Stimulated activated CD8-positive, alpha-beta memory T cell treated with anti-CD3 and anti-CD28 coated beads, Interleukin-12 subunit alpha, Interleukin-12 subunit beta, amount 100 ng/mL, for 24 hours (primary cell): Measurements from ENCODE around the gene GSTM2.
A peak's percentile ranks its signal among the peaks of the same experiment; 100 is the strongest.
"Not testable (repeated sequence)": the region's sequence is repeated elsewhere in the genome, so short reads cannot be mapped to it uniquely, and the experiment has no call there.

Experiments
- DNase-seq: peaks from one replicate; pipeline ENCODE4 v3.0.0-alpha.2; 2020; ENCODE audit errors: extremely low read depth

The GSTM2 gene

DNA sequence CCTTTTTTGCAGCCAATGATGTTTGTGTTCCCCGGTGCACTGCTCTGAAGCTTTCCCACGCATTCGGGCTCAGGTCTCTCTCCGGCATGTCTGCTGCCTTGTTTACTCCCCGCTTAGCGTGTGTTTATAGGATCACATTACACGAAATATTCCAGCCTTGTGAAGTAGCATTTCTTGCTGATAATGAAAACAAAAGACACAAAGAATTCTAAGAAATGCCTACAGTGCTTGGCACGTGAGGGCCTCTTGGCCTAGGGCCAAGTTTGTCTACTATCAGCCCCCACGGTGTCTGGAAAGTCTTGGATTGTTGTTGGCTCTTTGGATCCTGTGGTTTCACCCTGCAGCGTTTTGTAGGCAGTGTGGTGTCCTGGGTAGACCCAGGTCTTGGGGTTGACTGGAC, 23.2 kb upstream of the GSTM2 start:
- no peak for DNase-seq

DNA sequence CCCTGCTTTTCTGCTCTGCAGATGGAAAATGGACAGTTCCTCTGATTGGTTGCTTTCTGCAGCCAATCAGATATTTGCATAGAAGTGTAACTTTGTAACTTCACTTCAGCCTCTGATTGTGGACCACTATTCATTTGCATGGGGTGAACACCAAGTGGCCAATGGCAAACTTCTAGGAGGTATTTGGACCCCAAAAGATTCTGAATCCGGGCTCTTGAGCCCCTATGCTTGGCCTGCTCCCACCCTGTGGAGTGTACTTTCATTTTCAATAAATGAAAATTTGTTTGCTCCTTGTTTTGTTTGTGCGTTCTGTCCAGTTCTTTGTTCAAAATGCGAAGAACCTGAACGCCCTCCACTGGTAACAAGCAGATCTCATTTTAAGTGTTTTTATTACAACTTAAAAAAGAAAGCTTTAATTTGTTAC, 18.4 kb upstream of the GSTM2 start:
- no peak for DNase-seq

DNA sequence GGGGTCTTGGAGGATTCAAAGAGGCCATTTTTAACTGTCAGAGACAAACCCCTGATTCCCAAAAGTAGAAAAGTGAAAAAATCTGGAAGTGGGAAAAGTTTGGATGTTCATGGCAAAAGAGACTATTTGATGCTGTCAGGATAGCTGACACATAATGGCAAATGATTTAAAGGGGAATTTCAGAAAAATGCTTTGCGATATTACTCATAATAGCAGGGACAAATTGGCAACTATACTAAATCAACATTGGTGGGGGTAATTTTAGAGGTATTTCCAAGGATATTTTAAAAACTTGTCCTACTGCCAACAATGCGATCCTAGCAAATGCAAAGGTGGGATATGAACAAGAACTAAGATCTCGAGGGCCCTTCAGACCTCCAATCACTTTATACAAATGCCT, 17.2 kb upstream of the GSTM2 start:
- DNase-seq, result no peak

DNA sequence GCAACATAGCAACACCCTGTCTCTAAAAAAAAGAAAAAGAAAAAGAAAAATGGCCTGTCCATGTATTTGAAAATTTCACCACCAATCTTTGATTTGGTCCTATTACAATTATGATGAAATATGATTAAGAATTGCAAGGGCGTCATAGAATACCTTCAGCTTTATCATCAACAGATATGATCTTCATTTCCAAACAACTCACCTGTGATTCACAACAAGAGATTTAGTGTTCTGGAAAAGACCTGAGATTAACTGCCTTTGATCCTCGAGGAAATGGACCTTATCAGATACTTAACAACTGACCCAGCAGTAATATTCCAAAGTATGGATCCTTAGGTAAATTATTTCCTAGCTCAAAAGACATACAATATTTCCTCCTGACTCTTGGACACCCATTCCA, 15.5 kb upstream of the GSTM2 start:
- no peak for DNase-seq

DNA sequence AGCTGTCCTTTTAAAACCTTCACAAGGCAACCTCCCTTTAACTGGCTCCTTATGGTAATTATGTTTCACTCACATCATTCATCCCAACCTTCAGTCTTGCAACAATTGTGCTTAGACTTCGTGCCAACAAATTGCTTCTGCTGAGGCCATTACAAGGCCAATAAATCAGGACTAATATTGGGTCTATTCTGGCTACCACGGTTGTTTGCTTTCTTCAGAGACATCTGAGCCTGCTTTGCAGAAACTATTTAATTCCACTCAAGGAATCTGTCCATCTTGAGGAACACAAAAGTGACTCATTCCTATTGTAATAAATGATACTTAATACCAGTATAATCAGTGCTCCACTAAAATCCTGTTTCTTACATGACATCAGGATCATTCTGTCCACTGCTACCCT, 14.6 kb upstream of the GSTM2 start:
- DNase-seq, result no peak

DNA sequence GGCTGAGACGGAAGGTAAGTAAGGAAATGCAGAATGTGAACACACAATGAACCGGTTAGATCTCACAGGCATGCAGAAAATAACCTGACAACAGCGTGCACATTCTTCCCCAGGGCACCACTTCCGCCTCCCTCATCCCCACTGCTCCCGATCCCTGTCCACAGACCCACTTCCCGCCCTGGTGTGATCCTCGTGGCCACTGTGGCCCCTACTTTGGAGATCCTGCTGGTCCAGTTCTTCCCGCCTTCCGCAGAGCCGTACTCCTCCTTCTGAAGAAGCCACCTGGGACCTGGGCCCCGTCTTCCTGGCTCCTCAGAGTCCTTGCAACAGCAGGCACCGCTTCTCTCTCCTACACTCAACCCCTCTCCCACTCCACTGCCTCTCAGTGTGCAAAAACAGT, 13.3 kb upstream of the GSTM2 start:
- DNase-seq, result no peak

DNA sequence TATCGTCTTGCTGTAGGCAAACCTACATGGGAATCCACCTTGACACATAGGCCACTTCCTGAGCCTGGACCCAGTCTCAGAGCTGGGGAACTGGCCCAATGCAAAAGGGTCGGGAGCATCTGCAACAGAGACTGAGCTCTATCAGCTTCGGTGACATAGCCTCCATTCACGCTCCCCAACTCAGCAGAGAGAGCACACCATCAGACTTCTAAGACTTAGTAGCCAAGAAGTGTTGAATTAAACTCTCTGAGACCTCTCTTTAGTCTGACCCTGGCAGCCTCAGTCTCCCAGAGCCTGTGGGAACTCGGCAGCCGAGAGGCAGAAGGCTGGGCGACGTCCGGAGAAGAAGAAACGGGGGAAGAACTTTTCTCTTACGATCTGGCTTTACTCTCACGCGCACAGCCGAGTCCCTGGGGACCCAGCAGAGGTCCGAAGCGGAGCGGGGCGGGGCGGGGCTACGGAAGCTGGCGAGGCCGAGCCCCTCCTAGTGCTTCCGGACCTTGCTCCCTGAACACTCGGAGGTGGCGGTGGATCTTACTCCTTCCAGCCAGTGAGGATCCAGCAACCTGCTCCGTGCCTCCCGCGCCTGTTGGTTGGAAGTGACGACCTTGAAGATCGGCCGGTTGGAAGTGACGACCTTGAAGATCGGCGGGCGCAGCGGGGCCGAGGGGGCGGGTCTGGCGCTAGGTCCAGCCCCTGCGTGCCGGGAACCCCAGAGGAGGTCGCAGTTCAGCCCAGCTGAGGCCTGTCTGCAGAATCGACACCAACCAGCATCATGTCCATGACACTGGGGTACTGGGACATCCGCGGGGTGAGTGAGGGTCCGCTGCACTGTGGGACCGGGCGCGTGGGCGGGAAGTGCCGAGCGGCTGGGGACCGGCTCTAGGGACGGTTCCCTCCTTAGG, 12.0 kb upstream of the GSTM2 start, which contains the start of gene GSTM4:
Gene GSTM4, plus strand, starts transcription at position 485 of the 905 bp plus-strand sequence. Its CDS starts 291 bp downstream, at position 776.
- peak; percentile 59 for DNase-seq

DNA sequence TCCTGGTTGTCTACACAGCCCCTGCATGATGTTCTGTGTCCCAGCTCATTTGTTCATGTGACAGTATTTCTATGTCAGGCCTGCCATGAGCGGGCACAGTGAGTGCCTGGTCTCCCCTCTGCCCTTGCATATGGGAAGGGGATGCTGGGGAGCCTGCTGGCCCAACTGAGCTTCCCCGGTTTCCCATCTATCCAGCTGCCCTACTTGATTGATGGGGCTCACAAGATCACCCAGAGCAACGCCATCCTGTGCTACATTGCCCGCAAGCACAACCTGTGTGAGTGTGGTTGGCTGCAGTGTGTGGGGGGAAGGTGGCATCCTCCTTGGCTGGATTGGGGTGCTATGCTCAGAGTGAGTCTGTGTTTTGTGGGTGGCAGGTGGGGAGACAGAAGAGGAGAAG, 10.5 kb upstream of the GSTM2 start:
- no peak for DNase-seq

DNA sequence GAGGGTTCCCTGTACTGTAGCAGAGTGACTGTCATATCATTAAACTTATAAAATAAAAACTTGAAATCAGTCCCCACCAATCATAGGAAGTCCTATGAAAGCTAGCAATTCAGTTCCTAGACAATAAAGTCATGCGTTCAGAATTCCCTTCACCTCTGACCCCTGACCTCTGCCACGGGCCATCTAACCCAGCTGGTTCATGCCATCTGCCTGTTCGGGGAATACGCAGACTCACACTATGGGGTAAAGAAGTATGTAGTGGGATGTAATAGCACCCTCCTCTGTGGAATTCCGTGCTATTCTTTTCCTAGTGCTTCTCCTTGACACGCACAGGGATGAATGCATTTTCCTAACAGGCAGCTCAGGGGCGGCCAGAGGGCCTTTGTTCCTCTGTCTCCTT, 9.9 kb upstream of the GSTM2 start:
- DNase-seq, result no peak

DNA sequence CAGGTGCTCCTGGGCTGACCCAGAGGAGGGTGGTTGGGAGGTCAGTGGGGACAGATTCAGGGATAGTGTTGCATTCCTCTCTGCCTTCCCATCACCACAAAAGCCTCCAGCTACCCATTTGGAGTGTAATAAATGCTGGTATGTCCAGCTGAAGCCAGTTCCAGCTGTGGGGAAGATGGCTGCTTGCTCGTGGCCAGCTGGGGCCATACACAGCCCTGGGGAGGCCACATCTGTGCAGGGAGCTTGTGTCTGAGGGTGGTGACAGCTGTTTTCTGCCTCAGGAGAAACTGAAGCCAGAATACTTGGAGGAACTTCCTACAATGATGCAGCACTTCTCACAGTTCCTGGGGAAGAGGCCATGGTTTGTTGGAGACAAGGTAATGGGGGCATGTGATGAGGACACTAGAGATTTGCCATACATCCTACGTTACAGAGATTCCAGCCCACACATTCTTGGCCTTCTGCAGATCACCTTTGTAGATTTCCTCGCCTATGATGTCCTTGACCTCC, 9.3 kb upstream of the GSTM2 start:
- DNase-seq, result no peak

DNA sequence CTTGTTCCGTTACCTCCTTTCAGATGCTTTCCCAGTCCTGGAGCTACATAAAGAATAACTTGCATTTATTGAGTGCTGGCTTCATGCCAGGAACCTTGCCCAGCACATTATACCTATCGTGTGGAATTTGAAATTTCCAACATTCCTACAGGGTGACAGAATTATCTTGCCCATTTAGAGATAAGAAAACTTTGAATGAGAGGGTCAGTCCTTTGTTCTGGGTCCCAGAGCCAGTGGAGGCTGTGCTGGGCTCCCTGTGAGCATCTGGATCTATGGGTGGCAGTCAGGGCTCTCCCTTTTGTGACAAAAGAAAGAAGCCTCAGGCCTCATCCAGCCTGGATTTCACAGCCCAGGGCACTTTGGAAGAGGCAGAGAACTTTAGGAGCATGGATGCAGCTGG, 8.7 kb upstream of the GSTM2 start:
- DNase-seq, result no peak

DNA sequence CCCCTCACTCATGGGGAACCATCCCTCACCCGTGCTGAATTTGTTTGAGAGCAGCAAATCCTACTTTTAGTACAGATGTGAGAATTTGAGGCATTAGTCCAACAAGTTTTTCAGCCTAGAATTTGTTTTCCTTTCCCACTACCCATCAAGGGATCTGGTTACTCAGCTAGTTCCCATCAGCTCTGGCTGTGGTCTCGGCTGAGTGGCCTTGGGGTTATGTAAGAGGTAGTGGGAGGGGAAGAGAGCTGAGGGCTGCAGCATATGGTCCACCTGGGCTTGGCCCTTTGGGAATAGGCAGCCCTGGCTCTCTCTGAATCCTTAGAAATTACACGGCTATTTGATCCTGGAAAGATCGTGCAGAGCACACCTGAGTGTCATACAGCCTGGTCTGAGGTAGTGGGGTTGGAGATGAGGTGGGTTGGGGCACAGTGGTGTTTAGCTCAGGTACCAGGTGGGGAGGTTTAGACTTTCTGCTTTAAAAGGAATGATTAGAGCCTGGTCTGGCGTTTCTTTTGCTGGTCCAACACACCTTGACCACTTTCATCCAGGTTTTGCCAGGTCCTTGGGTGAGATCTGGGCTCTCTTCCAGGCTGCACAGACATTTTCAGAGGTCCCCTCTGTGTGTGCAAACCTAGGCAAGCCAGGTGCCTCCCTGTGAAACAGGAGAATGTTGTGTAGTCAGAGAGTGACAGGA, 7.7 kb upstream of the GSTM2 start:
- no peak for DNase-seq

DNA sequence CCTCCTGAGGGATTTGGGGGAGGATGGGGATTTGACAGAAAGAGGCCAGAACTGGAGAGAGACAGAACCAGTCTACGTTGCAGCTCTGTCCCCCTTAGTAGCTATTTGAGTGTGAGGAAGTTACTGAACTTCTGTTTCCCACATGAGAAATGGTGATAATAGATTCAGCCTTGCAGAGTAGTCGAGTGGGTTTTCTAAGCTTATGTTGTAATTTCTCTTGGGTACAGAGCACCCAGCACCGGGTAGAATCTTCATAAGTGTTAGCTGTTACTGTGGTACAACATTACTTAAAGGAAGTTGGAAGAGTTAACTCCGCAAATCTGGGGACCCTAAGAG, 7.2 kb upstream of the GSTM2 start:
- DNase-seq, result not testable (repeated sequence)

DNA sequence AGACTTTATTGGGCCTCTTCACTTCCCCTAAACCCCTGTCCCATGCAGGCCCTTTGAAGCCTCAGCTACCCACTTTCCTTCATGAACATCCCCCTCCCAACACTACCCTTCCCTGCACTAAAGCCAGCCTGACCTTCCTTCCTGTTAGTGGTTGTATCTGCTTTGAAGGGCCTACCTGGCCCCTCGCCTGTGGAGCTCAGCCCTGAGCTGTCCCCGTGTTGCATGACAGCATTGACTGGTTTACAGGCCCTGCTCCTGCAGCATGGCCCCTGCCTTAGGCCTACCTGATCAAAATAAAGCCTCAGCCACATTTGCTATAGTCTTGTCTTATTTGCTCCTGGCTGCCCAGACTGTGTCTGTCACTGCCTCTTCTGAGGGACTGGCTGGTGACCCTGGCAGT, 6.5 kb upstream of the GSTM2 start:
- no peak for DNase-seq

DNA sequence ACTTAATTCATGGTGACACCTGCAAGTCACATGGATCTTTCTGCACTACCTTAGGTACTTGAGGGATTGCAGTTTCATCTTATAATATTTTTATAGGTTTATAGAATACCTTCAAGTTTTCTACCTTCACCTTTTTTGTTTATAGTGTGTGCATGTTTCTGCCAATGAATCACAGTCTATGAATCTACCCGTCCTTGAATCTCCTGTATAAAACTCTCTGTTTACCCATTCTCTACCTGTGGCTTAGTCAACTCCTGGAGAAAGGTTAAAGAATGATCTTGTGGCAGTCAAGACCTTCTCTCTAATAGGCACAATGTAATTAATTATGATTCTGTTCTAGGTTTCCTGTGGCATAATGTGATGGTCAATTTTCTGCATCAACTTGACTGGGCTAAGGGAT, 3.2 kb upstream of the GSTM2 start:
- DNase-seq, result no peak

DNA sequence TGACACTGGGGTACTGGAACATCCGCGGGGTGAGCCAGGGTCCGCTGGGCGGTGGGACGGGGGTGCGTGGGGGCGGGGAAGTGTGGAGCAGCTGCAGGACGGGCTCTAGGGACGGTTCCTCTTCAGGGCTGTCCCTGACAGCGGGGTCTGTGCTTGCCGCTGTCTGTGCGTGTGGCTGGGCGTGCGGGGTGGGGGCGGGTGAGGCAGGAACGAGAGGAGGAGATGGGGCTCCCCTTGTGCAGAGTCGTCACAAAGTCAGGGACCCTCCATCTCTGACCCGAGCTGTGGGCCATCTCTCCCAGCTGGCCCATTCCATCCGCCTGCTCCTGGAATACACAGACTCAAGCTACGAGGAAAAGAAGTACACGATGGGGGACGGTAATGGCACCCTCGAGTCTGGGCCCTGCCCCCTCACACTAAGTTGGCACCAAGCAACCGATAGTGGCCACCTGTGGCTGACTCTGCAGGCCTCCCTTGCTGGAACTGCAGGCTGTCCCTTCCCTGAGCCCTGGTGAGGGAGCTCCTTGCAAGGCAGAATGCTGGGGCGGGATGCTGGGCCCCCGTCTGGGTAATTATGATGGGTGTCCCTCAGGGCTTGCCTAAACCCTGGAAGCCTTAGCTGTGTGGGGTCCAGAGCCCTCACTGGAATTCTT, 392 bp downstream of the GSTM2 start:
- no peak for DNase-seq

DNA sequence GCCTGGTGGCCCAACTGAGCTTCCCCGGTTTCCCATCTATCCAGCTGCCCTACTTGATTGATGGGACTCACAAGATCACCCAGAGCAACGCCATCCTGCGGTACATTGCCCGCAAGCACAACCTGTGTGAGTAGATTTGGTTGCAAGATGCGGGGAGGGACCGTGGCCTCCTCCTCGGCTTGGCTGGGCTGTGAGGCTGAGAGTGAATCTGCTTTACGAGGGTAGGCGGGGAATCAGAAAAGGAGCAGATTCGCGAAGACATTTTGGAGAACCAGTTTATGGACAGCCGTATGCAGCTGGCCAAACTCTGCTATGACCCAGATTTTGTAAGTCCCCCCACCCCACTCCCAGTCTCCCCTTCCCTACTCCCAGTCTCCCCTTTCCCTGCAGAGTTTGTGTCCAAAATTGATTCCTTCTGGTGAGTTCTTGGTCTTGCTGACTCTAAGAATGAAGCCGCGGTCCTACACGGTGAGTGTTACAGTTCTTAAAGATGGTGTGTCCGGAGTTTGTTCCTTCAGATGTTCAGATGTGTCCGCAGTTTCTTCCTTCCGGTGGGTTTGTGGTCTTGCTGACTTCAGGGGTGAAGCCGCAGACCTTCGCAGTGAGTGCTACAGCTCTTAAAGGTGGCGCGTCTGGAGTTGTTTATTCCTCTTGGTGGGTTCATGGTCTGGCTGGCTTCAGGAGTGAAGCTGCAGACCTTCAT, 1.5 kb downstream of the GSTM2 start:
- no peak for DNase-seq

DNA sequence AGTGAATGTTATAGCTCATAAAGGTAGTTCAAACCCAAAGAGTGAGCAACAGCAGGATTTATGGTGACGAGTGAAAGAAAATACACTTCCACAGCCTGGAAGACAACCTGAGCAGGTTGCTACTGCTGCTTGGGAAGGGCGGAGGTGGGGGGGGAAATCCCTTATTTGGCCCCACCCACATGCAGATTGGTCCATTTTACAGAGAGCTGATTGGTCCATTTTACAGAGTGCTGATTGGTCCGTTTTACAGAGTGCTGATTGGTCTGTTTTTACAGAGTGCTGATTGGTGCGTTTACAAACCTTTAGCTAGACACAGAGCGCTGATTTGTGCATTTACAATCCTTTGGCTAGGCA, 2.1 kb downstream of the GSTM2 start:
- not testable (repeated sequence) for DNase-seq

DNA sequence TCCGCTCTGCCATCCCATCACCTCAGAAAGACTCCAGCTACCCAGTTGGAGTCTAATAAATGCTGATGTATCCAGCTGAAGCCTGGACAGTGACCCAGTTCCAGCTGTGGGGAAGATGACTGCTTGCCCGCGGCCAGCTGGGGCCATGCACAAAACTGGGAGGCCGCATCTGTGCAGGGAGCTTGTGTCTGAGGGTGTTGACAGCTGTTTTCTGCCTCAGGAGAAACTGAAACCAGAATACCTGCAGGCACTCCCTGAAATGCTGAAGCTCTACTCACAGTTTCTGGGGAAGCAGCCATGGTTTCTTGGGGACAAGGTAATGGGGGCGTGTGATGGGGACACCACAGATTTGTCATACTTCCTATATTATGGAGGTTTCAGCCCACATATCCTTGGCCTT, 3.2 kb downstream of the GSTM2 start:
- no peak for DNase-seq

DNA sequence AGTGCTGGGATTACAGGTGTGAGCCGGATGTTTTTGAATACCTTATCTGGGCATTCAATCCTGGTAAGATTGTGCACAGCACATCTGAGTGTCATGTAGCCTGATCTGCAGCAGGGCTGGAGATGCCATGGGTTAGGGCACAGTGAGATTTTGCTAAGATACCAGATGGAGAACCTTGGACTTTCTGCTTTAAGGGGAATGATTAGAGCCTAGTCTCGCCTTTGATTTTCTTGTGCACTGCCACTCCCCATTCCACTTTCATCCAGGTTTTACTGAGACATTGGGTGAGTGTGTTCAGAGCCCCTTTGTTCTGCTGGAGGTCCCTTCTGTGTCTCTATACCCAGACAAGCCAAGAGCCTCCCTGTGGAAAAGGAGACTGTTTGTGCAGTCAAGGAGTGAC, 6.0 kb downstream of the GSTM2 start:
- DNase-seq, result not testable (repeated sequence)

DNA sequence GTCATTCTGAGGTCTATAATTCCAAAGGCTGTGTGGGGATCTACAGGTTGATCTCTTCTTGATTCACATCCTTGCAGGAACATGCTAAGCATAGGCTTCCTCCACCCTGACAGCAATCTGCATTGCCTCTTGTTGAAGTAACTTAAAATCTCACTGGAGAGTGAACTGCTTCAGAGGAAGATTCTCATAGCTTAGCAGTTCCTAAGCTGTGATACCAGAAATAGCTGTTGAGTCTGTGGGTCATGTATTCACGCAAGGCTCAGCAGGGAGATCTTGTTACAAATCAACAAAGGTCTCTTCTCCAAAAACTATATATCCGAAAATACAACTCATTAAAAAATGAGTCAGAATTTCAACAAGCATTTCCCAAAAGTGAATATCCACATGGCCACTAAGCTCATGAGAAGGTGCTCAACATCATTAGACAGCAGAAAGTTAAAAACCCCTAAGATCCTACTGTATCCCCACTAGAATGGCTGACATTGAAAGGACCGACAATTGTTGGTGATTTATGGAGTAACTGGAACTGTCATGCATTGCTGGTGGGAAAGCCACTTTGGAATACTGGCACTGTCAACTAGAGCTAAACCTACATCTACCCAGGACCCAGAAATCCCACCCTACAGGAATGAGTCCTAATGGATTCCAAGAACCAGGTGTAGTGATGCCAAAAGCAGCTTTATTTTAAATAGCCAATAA, 9.0 kb downstream of the GSTM2 start:
- not testable (repeated sequence) for DNase-seq
